Gastrocnemius medialis (tissue), 4 donors: ENCODE results near the gene HOXC11.

Experiments
- CTCF ChIP-seq, 5 experiments: fragments of 450-650 bp in 3 of 5; fragments of 200-600 bp in 2 of 5; sonication (generic) in 2 of 5; IDR thresholded peaks in 4 of 5; conservative IDR thresholded peaks in 1 of 5; 1 replicate in 4 of 5; 2 replicates in 1 of 5; pipeline ENCODE4 v1.5.1; 2016 to 2019; ENCODE audit warnings: antibody characterized with exemption in 5 of 5, mild to moderate bottlenecking in 3 of 5, moderate library complexity in 3 of 5
- POLR2A ChIP-seq, 2 donors: fragments of 450-650 bp; IDR thresholded peaks; one replicate each; pipeline ENCODE4 v1.6.1; 2017; ENCODE audit warnings: antibody characterized with exemption in 2 of 2, mild to moderate bottlenecking in 2 of 2, moderate library complexity in 2 of 2

- no peak for TF ChIP-seq CTCF (IDR thresholded peaks at IDR 0.05 in 4 of 5, conservative IDR thresholded peaks at IDR 0.05 in 1 of 5)
- TF ChIP-seq POLR2A (IDR thresholded peaks at IDR 0.05): no peak
Observed at GRCh38 chr12:53947743-53948142, 25.2 kb upstream of the HOXC11 start.
